ENCODE measurements around the gene POLR1B. TPM values are rescaled to one million over a fixed set of nuclear protein-coding genes. Genes with fewer than 3 reads are reported as not detected.

Gene POLR1B, protein sequence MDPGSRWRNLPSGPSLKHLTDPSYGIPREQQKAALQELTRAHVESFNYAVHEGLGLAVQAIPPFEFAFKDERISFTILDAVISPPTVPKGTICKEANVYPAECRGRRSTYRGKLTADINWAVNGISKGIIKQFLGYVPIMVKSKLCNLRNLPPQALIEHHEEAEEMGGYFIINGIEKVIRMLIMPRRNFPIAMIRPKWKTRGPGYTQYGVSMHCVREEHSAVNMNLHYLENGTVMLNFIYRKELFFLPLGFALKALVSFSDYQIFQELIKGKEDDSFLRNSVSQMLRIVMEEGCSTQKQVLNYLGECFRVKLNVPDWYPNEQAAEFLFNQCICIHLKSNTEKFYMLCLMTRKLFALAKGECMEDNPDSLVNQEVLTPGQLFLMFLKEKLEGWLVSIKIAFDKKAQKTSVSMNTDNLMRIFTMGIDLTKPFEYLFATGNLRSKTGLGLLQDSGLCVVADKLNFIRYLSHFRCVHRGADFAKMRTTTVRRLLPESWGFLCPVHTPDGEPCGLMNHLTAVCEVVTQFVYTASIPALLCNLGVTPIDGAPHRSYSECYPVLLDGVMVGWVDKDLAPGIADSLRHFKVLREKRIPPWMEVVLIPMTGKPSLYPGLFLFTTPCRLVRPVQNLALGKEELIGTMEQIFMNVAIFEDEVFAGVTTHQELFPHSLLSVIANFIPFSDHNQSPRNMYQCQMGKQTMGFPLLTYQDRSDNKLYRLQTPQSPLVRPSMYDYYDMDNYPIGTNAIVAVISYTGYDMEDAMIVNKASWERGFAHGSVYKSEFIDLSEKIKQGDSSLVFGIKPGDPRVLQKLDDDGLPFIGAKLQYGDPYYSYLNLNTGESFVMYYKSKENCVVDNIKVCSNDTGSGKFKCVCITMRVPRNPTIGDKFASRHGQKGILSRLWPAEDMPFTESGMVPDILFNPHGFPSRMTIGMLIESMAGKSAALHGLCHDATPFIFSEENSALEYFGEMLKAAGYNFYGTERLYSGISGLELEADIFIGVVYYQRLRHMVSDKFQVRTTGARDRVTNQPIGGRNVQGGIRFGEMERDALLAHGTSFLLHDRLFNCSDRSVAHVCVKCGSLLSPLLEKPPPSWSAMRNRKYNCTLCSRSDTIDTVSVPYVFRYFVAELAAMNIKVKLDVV
- 10 to 100 TPM; 13.1 to 23.8 TPM for total RNA-seq
- polyA plus RNA-seq: 1 to 10 TPM; 6.5 to 8.5 TPM

DNA sequence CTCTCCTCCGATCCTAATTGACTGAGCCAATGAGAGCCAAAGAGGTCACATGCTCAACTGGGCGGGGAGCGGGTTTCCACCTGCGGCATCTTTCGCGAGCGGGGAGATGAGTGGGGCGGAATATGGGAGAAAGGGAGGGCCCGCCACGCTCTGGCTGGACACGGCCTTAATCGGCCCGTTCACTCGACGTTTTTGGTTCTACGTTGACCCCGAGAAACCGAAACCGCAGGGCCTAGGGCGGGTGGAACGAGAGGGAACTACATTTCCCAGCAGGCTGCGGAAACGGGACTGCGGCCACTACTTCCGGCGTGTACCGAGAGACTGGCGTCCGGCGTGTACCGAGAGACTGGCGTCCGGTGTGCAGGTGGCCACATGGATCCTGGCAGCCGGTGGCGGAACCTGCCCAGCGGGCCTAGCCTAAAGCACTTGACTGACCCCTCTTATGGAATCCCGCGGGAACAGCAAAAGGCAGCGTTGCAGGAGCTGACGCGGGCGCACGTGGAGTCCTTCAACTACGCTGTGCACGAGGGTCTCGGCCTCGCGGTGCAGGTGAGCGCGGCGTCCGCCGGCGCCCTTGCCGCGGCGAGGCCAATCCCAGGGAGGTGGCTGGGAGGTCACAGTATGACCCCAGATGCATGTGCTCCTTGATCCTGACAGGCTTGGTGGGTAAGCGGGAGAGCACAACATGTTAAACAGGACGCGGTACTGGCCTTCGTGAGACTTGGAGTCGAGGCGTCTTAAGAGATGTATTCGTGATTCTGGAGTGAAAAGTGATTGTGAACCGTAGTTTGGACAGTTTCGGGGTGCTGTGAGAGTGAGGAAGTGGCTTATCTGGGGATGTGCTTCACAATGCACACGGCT, at the start of gene POLR1B:
Gene POLR1B (plus strand): TSS at position 343 of the 861 bp plus-strand sequence. CDS start 30 bp downstream, at position 373.
- Histone ChIP-seq H3K27me3 (ENCODE audit: control insufficient read depth in 4 of 4, insufficient read depth in 4 of 4, low read length in 3 of 4) (no peaks in the 10 kb centered on the region), H3K4me3 (ENCODE audit: low read depth in 1 of 3, low read length in 3 of 3) (peak within 1 kb of the TSS; percentile 88 to 98 (median 95)), H3K27ac (ENCODE audit: low read depth in 1 of 2, low read length in 2 of 2) (peak within 1 kb of the TSS; percentile 63 to 78), H3K9me3 (ENCODE audit: control insufficient read depth in 4 of 4, low read length in 3 of 4) (no peaks in the 10 kb centered on the region), H3K36me3 (ENCODE audit: control insufficient read depth in 4 of 4, insufficient read depth in 3 of 4, low read depth in 1 of 4, low read length in 3 of 4) (peaks cover 0 to 3% (median 0%) of the 10 kb centered on the region in 4 donors), H3K9ac (ENCODE audit: low read depth in 1 of 2, low read length in 2 of 2) (peak within 1 kb of the TSS; percentile 63 to 90), H3K4me1 (ENCODE audit: control insufficient read depth in 4 of 4, insufficient read depth in 4 of 4, low read length in 3 of 4) (peaks cover 7 to 27% (median 22%) of the 10 kb centered on the region in 4 donors)
- peak; percentile 83 for DNase-seq (ENCODE audit: low spot score)
- under 1% methylated on average over 67 of the region's 67 CpGs for WGBS
- TF ChIP-seq HNF4G (IDR thresholded peaks at IDR 0.05) (no peak), GABPA (IDR thresholded peaks at IDR 0.05 in 1 of 2, conservative IDR thresholded peaks at IDR 0.05 in 1 of 2) (peak; percentile 86 to 96), YY1 (IDR thresholded peaks at IDR 0.05) (peak; percentile 75), RXRA (IDR thresholded peaks at IDR 0.05) (peak; percentile 14 to 54), JUND (IDR thresholded peaks at IDR 0.05) (peak in 1 of 2 donors; percentile 87), NR2F2 (IDR thresholded peaks at IDR 0.05) (peak; percentile 61), SP1 (IDR thresholded peaks at IDR 0.05) (peak; percentile 39), FOXA2 (IDR thresholded peaks at IDR 0.05) (peak; percentile 5), EGR1 (IDR thresholded peaks at IDR 0.05; ENCODE audit: low read depth in 2 of 2) (no peak)
- TF ChIP-seq, protein P1, sequence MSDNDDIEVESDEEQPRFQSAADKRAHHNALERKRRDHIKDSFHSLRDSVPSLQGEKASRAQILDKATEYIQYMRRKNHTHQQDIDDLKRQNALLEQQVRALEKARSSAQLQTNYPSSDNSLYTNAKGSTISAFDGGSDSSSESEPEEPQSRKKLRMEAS (IDR thresholded peaks at IDR 0.05): peak; percentile 90
- TF ChIP-seq, protein P2, sequence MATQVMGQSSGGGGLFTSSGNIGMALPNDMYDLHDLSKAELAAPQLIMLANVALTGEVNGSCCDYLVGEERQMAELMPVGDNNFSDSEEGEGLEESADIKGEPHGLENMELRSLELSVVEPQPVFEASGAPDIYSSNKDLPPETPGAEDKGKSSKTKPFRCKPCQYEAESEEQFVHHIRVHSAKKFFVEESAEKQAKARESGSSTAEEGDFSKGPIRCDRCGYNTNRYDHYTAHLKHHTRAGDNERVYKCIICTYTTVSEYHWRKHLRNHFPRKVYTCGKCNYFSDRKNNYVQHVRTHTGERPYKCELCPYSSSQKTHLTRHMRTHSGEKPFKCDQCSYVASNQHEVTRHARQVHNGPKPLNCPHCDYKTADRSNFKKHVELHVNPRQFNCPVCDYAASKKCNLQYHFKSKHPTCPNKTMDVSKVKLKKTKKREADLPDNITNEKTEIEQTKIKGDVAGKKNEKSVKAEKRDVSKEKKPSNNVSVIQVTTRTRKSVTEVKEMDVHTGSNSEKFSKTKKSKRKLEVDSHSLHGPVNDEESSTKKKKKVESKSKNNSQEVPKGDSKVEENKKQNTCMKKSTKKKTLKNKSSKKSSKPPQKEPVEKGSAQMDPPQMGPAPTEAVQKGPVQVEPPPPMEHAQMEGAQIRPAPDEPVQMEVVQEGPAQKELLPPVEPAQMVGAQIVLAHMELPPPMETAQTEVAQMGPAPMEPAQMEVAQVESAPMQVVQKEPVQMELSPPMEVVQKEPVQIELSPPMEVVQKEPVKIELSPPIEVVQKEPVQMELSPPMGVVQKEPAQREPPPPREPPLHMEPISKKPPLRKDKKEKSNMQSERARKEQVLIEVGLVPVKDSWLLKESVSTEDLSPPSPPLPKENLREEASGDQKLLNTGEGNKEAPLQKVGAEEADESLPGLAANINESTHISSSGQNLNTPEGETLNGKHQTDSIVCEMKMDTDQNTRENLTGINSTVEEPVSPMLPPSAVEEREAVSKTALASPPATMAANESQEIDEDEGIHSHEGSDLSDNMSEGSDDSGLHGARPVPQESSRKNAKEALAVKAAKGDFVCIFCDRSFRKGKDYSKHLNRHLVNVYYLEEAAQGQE (IDR thresholded peaks at IDR 0.05): peak; percentile 62
- TF ChIP-seq, protein P3, sequence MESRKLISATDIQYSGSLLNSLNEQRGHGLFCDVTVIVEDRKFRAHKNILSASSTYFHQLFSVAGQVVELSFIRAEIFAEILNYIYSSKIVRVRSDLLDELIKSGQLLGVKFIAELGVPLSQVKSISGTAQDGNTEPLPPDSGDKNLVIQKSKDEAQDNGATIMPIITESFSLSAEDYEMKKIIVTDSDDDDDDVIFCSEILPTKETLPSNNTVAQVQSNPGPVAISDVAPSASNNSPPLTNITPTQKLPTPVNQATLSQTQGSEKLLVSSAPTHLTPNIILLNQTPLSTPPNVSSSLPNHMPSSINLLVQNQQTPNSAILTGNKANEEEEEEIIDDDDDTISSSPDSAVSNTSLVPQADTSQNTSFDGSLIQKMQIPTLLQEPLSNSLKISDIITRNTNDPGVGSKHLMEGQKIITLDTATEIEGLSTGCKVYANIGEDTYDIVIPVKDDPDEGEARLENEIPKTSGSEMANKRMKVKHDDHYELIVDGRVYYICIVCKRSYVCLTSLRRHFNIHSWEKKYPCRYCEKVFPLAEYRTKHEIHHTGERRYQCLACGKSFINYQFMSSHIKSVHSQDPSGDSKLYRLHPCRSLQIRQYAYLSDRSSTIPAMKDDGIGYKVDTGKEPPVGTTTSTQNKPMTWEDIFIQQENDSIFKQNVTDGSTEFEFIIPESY (IDR thresholded peaks at IDR 0.05): peak; percentile 97
- TF ChIP-seq, protein P4, sequence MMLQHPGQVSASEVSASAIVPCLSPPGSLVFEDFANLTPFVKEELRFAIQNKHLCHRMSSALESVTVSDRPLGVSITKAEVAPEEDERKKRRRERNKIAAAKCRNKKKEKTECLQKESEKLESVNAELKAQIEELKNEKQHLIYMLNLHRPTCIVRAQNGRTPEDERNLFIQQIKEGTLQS (IDR thresholded peaks at IDR 0.05): no peak
